ENCODE results near the gene MED6.

MED6 gene, protein sequence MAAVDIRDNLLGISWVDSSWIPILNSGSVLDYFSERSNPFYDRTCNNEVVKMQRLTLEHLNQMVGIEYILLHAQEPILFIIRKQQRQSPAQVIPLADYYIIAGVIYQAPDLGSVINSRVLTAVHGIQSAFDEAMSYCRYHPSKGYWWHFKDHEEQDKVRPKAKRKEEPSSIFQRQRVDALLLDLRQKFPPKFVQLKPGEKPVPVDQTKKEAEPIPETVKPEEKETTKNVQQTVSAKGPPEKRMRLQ

DNA sequence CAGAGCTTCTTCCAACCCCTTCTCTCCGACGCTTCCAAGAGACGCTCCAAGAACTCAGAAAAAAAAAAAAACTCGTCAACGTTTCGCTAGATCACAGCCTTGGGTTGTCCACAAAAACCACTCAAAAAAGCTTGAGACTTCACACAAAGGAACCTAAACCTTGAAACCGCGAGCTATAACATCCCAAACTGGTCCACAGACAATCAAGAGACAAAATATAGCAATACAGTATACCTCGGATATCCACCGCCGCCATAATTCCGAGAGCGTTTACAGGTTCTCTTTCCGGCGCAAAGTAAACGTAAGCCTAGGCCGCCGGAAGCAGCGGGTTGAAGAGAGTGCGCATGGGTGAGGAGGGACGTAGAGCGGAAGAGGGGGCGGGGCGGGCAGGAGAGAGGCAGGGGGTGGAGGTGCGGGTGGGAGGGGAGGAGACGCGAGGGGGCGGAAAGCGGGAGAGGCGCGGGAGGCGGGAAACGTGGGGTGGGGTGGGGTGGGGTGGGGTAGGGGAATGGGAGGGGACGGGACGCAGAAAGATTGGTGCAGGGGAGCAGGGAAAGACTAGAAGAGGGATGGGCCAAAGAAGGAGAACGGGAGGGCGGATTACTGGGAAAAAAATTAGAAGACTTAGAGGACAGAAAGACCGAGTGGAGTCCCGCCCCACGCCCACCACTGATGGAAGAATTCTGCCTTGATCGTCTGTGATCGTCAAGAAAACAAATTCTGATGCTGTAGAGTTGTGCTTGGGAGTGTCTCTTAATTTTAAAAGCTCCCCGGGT, at the start of gene MED6:
Gene MED6 (minus strand): TSS at position 274 of the 776 bp plus-strand sequence. CDS start 18 bp downstream, at position 256.
- DNase-seq (ENCODE audit: low read depth): peak; percentile 87

DNA sequence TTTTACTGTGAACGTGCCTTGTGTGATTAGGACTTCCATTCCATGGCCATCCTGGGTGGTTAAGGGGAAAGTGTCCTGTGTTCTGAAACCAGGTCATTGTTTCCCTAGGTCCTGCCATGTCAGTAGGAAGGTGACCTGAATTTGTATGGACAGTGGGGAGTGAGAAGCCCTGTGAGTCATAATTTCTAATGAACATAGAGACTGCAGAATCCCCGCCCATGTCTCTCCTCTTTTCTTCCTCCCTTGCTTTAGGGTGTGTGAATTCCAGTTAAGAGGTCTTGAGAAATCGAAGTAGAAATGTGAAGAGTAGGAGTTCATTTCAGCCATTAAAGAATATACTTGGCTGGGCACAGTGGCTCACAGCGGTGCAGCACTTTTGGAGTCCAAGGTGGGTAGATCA, 49.3 kb upstream of the MED6 start:
- DNase-seq (ENCODE audit: low read depth): no peak

DNA sequence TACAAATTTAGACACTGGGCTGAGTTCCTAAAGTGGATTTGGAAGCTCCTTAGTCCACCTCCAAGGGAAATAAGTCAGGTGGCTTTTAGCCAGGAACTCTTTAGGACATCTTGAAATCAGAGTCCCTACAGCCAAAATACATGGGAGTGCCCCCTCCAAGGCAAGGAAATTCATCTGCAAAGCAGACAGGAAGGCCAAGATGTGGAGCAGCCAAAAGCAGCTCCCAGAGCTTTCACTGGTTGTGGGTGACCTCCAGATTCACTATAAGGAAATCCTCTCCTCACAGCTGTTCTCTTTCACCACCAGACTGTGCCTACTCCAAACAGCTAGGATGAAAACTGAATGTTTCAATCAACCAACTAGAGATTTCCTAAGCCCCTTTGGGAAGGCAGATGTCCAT, 47.9 kb upstream of the MED6 start:
- DNase-seq (ENCODE audit: low read depth): no peak

DNA sequence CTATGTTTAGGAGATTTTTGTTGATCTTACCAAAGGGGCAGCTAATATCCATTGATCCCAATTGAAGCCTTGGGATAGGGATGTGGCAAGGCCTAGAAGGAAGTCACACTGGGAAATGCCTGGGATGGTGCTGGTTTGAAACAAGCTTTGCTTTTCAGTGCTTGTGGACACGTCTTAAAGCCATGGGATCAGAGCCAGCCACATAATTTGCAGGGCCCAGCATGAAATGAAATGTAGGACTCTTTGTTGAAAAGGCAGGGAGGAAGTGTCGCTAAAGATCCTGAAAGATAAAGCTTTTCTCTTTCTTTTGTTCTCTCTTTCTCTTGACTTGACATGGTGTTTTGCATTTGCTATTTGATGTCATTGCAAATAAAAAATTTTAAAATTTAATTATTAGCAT, 46.2 kb upstream of the MED6 start:
- no peak for DNase-seq (ENCODE audit: low read depth)

DNA sequence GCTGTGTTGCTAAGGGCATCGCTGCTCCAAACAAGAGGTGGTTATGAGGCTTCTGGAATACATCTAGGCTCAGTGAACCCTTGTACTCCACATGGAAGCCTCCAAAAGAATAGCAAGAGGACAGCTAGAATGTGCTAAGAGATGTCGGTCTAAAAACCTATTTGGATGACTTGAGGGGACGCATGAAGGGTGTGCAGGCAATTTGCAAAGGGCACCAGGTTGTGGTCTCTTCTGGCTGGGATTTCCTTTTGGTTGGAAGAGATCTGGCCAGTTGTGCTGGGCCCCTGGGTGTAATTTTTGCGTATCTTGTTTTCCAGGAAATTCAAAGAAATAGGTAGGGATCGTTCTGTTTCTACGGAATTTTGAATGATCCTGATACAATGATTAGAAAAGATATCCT, 45.4 kb upstream of the MED6 start:
- no peak for DNase-seq (ENCODE audit: low read depth)

DNA sequence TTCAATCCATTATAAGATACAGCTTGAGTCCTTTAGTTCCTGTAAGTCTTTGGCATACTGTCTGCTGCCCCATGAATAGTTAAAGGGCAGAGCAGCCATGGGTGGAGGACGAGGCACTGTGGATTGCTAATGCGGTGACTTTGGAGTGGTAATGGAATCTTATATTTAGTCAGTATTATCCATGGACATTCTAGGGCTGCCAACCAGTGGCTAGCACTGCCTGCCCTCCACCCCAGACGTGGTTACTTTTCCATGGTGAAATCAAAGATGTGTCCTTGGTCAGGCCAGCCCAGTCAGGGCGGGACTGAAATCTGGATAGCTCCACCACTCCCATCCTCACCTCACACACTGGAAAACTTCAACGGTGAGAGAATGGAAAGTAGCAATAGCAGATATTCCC, 43.5 kb upstream of the MED6 start:
- no peak for DNase-seq (ENCODE audit: low read depth)

DNA sequence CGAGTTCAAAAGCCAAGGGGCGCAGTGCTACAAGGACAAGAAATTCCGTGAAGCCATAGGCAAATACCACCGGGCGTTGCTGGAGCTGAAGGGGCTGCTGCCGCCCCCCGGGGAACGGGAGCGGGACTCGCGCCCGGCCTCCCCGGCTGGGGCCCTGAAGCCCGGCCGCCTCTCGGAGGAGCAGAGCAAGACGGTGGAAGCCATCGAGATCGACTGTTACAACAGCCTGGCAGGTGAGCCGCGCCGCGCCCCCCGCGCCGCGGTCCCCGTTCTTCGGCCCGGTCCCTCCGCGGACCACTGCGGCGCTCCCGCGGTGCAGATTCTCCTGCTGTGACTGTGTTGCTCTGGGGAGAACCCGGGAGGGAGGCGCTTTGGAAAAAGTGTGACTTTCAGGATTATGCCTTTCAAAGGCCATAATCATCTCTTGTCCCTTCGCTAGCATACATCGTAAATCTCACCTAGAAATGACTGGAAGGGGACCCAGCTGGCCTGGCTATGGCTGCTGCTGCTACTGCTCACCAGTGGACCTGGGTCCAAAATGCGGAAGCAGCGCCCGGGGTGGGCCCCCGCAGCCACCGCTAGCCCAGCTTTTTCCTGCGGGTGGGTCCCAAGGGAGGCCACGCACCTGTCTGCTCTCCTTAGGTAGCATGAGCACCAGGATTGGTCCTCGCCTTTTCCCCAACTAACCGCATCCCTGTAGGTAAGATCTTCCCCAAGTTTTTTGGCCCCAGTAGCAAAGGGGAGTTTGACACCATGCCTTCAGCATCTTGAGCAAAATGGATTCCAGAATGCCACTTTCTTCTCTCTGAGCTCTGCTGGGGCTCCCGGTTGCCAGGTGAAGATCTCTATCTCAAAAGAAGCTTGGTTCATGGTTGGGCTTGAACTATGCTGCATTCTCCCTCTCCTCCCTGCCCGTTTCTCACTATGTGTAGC, 42.1 kb upstream of the MED6 start:
- no peak for DNase-seq (ENCODE audit: low read depth)

DNA sequence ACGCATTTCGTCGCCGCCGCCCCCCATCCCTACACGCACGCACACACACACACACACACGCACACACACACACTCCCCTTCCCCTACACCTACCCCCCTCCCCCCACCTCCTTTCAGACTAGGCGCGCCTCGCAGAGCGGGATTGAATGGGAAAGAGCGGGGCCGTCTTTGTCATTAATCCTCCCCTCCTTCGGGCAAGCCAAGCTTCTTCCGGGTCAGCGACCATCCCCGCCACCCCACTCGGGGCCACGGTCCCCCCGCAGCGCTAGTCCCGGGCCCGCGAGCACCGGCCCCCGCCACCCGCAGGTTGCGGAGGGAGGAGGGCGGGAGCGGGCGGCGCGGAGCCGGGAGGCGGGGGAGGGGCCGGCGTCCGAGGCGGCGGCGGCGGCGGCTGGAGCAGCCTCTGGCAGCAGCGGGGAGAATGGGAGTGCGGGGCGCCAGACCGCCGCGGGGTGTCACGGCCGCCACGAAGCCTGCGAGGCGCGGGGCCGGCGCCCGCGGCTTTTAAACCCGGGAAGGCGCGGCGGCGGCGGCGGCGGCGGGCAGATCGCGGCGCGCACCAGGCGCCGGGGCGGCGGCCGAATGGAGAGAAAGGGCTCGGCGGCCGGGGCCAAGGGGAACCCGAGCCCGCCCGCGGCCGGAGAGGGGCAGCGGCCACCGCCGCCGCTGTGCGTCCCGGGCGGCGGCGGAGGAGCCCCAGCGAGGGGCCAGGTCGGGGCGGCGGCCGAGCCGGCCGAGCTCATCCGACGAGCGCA, 41.3 kb upstream of the MED6 start, which contains the start of gene TTC9:
Gene TTC9 (plus strand): TSS at position 369 of the 755 bp plus-strand sequence. CDS start 214 bp downstream, at position 583.
- no peak for DNase-seq (ENCODE audit: low read depth)

DNA sequence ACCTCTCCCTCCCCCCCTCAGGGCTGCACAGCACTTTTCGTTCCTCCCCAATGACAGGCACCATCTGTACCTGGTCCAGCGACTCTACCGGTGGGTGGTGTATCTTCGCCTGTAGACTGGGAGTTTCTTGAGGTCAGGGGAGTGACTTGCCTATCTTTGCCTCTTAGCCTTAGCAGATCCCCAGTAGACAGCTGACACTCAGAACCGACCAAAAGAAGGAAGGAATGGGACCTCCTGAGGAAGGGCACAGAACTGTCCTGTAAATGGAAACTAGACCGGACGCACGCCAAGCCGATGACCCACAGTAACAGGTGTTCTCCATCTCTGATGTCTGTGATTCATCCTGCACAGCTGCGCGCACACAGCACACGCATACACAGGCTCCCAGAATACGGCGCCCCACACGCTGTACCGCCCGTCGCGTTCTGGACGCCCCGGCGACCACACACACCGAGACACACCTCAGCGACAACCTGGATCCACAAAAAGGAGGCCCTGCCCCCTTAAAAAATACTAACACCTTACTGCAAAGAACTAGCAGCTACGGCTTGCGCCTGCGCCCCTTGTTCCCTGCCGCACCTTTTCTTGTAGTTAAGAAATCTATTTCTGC, 40.6 kb upstream of the MED6 start:
- DNase-seq (ENCODE audit: low read depth): no peak

DNA sequence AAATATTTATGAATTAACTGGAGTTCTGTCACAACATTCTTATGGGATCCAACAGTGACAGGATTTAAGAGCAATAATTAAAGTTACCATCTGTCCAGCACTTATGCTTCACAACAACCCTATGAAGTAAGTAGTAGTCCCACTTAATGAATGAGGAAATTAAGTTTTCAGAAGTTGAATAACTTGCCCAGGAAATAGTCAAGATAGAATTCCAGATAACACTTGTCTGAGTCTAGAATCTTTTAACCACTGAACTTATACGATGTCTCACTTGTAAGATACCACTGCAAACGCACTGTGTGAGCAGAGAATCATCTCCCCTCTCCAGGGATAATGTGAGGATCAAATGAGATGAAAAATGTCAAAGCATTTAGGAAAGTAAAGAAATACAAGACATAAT, 38.0 kb upstream of the MED6 start:
- DNase-seq (ENCODE audit: low read depth): no peak

DNA sequence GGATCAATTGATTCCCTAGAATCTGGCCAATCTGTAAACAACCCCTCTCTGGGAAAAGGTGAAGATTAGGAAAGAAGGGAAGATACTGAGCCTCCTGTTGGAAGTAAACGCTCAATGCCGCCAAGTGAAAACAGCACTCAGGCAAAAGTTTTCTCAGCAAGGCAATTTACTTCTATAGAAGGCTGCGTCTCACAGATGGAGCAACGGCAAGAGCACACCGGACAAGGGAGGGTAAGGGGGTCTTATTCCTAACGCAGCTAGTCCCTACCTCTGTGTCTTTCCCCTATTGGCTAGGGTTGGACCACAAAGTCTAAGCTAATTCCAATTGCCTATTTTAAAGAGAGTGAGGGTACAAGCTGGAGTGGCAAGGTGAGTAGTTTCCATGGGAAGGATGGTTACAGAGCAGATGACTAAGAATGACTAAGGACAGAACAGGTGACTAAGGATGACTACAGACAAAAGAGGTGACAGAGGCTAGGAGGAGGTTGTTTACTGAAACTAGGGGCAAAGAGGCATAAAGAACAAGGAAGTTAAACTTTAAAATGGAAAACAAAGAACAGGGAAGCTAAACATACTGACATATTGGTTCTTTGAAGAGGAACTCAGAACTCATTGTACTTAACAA, 35.6 kb upstream of the MED6 start:
- no peak for DNase-seq (ENCODE audit: low read depth)

DNA sequence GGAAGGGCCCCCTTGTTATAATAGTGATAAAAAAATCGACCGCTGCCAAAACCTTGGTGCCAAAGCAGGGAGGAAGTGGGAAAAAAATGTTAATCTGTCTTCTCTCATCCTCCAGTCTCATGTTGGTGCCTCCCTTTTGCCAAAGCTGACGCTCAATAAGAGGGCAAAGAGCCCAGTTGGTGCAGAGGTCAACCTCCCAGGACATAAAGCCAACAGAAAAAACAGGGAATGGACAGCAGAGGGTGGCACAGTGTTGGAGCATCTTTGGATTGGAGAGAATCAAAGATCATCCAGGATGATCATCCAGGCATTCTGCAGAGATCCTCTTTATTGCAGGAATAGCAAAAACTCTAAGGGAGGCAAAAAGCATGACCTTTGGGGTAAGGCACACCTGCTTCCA, 31.5 kb upstream of the MED6 start:
- DNase-seq (ENCODE audit: low read depth): no peak

DNA sequence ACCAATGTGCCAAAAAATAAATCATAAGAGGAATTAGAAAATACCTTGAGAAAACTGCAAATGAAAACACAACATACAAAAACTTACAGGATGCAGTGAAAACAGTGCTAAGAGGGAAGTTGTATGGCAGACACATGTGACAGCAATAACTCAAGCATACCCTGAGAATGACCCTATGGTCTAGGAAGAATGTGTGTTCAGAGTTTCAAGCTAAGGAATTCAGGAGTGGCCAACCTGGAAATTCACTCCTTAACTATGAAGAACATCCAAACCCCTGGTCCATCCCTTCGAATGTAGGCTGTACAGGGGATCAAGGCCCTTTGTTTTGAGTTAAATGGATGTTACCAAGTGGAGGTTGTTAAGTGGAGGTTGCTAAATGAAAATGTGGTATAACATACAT, 24.5 kb upstream of the MED6 start:
- peak; percentile 29 for DNase-seq (ENCODE audit: low read depth)

DNA sequence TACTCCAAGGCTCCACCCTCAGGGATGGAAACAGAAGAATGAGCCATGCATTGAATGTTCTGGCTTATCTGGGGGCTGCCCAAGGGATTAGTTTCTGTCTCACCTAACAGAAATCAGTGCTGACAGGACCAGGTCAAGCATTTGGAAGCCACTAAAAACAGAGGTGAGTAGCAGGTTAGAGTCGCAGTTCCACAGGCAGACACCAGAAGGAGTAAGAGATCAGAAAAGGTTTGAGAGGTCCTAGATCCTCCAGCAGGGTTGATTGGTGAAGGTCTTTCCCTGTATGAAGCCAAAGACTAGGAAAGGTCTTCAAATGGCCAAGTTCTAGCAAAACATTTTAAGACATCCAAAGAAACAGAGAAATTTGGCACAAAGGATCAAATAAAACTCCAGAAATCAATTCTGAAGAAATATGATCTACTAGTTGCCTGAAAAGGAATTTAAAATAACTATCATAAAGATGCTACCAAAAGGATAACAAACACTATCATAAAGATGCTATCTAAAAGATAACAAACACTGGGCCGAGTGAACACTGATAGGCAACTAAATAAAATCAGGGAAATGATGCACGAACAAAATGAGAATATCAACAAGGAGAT, 21.8 kb upstream of the MED6 start:
- peak; percentile 42 for DNase-seq (ENCODE audit: low read depth)

DNA sequence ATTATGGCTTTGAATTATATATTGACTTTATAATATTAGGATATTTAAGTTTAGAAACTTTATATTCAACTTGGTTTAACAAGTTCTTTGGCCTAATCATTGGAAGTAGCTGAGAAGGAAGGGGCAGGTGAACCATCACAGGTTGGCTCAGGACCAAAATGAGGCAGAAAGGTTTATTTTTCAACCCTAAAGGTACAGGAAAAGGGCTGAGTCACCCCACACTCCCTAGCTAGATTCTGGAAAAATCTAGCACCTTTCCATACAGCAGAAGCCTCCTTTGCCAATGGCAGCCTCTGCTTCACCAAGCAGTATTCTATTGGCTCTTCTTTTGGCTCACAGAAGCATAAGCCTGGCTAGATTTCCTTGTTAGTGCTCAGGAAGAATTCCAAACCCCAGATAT, 19.3 kb upstream of the MED6 start:
- no peak for DNase-seq (ENCODE audit: low read depth)

DNA sequence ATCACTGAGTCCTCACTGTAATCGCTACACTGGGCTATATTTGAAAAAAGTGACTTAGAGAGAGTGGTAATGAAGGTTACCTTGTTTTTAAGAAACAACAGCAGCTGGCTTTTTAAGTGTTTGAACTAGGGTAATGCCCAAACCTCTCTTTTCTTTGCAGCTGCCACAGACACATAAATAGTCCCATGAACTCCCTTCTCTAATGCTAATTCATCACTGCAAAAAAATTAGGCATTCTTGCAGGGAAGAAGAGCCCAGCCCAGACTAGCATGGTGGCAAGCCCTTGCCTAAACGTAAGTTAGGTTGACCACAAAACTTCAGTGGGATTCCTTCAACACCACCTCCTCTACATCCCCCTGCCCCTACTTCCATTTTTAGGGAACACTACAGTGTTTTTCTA, 17.9 kb upstream of the MED6 start:
- no peak for DNase-seq (ENCODE audit: low read depth)

DNA sequence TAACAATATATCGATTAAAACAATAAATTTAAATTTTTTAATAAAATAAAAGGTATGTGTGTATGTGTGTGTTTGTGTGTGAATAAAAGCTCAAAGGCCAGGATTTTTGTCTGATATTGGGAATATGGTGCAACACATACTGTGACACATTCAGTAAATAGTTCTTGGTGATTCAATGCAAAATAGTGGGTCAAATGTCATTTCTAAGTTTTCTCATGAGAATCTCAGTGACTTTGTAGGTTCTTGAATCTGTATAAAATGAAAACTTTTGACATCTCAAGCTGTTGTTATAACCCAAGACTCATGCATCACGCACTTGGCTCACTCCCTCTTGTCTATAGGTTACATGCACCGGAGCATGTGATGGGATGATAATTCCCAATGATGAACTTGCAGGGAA, 16.2 kb upstream of the MED6 start:
- peak; percentile 7 for DNase-seq (ENCODE audit: low read depth)

DNA sequence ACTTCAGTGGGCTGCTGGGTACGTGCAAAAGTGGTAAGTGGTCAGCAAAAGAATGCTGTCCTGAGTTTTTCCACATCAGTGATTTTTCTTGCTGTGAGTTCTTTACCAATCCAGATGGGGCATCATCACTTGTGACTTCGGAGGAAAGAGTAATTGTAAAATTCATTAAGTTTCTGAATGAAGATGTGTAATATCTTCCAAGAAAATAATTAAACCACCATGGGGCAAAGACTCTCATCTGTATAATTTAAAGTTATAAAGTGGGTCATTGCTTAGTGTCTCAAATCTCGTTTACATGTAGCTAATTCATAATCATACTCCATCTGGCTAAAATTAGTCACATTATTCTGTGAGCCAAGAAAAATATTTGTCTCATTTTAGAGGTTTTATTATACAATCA, 10.8 kb upstream of the MED6 start:
- no peak for DNase-seq (ENCODE audit: low read depth)

DNA sequence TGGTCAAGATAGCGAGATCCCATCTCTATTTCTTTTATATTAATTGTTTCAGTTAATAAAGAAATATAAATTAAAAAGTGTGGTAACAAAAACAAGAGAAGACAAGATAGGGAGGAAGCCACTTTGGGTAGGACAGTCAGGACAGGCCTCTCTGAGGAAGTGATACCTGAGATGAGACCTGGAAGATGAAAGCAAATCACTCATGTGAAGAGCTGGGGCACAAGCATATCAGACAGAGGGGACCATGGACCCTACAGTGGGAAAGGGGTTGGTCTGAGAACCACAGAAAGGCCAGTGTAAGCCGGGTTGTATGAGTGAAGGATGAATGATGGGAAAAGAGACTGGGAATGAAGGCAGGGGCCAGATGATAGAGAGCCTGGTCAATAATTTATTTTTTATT, 1.8 kb upstream of the MED6 start:
- no peak for DNase-seq (ENCODE audit: low read depth)

DNA sequence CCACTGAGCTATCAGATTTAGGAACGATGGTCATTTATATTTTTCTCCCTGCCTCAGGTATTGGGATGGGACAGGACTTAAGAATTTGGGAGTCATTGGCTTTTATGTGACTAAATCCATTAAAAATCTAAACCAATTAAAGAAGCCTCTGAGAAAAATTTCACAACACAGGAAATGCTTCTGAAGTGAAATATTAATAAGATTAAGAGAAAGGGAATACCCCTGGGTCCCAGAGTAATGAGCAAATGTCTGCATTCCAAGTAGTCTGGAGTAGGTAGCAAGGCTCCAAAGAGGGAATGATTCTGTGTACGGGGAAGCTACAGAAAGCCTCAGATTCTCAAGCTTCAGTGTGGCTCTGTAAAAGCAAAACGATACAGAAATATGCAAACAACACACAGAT, 707 bp upstream of the MED6 start:
- DNase-seq (ENCODE audit: low read depth): peak; percentile 70

DNA sequence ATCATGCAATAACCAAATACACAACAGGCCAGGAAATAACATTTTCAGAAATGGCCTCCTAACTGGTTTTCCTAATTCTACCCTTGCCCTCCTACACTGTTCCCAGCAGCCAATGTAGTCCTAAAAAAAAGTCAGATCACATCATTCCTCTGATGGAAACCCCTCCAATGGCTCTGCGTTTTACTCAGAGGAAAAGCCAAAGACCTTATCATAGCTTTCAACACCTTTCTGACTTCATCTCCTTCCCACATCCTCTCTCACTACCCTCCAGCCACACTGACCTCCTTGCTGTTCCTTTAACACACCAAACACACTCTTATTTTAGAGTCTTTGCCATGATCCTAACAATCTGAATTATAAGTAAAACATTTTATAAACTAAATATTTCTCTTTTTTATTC, 1.1 kb downstream of the MED6 start:
- no peak for DNase-seq (ENCODE audit: low read depth)

Measured in amniotic epithelial cell (primary cell).